Tibial artery (tissue), 4 donors: ENCODE measurements around the gene LCK.
"Not testable (repeated sequence)": the region's sequence is repeated elsewhere in the genome, so short reads cannot be mapped to it uniquely, and the experiment has no call there.

ENCODE experiments used
- DNase-seq, 2 donors: peaks; one replicate each; pipeline ENCODE4 v3.0.0-alpha.2; 2019
- H3K27ac ChIP-seq, 2 donors: fragments of 200-600 bp; sonication (generic) in 1 of 2; 1 replicate in 1 of 2; 2 replicates in 1 of 2; pipeline ENCODE4 v1.5.1; 2018 to 2019; ENCODE audit warnings: mild to moderate bottlenecking in 1 of 2
- H3K27me3 ChIP-seq, 2 donors: fragments of 200-600 bp; sonication (generic) in 1 of 2; one replicate each; pipeline versions ENCODE4 v1.5.1 to v1.6.0; 2016 to 2019
- H3K36me3 ChIP-seq, 3 donors: fragments of 200-600 bp; sonication (generic) in 2 of 3; one replicate each; pipeline ENCODE4 v1.5.1; 2016 to 2019; ENCODE audit warnings: mild to moderate bottlenecking in 2 of 3
- H3K4me1 ChIP-seq, 4 donors: fragments of 200-600 bp; sonication (generic) in 2 of 4; 1 replicate in 3 of 4; 2 replicates in 1 of 4; pipeline ENCODE4 v1.5.1; 2016 to 2019
- H3K4me3 ChIP-seq, 2 donors: fragments of 200-600 bp; sonication (generic) in 1 of 2; 1 replicate in 1 of 2; 2 replicates in 1 of 2; pipeline ENCODE4 v1.5.1; 2018 to 2019; ENCODE audit warnings: mild to moderate bottlenecking in 2 of 2
- H3K9me3 ChIP-seq, 3 donors: fragments of 200-600 bp; sonication (generic) in 1 of 3; one replicate each; pipeline ENCODE4 v1.5.1; 2016 to 2019
- CTCF ChIP-seq, 2 experiments: fragments of 200-600 bp in 1 of 2; fragments of 450-650 bp in 1 of 2; IDR thresholded peaks; one replicate each; pipeline ENCODE4 v1.5.1; 2017 to 2019; ENCODE audit warnings: antibody characterized with exemption in 2 of 2, mild to moderate bottlenecking in 1 of 2, moderate library complexity in 1 of 2
- intact Hi-C: fragments of 100-400 bp; cut with DNase I; formaldehyde crosslinking; loops from one replicate; pipeline ENCODE4 v1.15.0; 2023; ENCODE audit warnings: low total_unique reads

Gene LCK

DNA sequence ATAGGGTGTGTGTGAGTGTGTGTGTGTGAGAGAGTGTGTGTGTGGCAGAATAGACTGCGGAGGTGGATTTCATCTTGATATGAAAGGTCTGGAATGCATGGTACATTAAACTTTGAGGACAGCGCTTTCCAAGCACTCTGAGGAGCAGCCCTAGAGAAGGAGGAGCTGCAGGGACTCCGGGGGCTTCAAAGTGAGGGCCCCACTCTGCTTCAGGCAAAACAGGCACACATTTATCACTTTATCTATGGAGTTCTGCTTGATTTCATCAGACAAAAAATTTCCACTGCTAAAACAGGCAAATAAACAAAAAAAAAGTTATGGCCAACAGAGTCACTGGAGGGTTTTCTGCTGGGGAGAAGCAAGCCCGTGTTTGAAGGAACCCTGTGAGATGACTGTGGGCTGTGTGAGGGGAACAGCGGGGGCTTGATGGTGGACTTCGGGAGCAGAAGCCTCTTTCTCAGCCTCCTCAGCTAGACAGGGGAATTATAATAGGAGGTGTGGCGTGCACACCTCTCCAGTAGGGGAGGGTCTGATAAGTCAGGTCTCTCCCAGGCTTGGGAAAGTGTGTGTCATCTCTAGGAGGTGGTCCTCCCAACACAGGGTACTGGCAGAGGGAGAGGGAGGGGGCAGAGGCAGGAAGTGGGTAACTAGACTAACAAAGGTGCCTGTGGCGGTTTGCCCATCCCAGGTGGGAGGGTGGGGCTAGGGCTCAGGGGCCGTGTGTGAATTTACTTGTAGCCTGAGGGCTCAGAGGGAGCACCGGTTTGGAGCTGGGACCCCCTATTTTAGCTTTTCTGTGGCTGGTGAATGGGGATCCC lies 22.5 kb downstream of the LCK start:
- Histone ChIP-seq H3K4me3 (no peak overlapping the region), H3K36me3 (no peaks in the 10 kb centered on the region), H3K4me1 (no peaks in the 10 kb centered on the region), H3K9me3 (no peaks in the 10 kb centered on the region), H3K27me3 (peaks cover 0 to 39% of the 10 kb centered on the region in 2 donors), H3K27ac (no peak overlapping the region)
- DNase-seq = no peak
- intact Hi-C loops = no loop called here
- TF ChIP-seq CTCF (IDR thresholded peaks at IDR 0.05) = no peak

DNA sequence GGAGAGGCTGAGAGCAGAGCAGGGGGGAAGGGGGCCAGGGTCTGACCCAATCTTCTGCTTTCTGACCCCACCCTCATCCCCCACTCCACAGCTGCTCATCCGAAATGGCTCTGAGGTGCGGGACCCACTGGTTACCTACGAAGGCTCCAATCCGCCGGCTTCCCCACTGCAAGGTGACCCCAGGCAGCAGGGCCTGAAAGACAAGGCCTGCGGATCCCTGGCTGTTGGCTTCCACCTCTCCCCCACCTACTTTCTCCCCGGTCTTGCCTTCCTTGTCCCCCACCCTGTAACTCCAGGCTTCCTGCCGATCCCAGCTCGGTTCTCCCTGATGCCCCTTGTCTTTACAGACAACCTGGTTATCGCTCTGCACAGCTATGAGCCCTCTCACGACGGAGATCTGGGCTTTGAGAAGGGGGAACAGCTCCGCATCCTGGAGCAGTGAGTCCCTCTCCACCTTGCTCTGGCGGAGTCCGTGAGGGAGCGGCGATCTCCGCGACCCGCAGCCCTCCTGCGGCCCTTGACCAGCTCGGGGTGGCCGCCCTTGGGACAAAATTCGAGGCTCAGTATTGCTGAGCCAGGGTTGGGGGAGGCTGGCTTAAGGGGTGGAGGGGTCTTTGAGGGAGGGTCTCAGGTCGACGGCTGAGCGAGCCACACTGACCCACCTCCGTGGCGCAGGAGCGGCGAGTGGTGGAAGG lies 23.7 kb downstream of the LCK start:
- intact Hi-C loops = no loop called here
- Histone ChIP-seq H3K9me3 (no peaks in the 10 kb centered on the region), H3K36me3 (no peaks in the 10 kb centered on the region), H3K4me3 (no peak overlapping the region), H3K27ac (no peak overlapping the region), H3K27me3 (peaks cover 0 to 39% of the 10 kb centered on the region in 2 donors), H3K4me1 (no peaks in the 10 kb centered on the region)
- no peak for DNase-seq
- TF ChIP-seq CTCF (IDR thresholded peaks at IDR 0.05) = no peak

- intact Hi-C loops = no loop called here
- no peak for DNase-seq
- Histone ChIP-seq H3K4me1 (no peaks in the 10 kb centered on the region), H3K36me3 (no peaks in the 10 kb centered on the region), H3K27ac (no peak overlapping the region), H3K9me3 (no peaks in the 10 kb centered on the region), H3K4me3 (no peak overlapping the region), H3K27me3 (peaks cover 0 to 39% of the 10 kb centered on the region in 2 donors)
- no peak for TF ChIP-seq CTCF (IDR thresholded peaks at IDR 0.05)
Observed at GRCh38 chr1:32275424-32275823, 24.4 kb downstream of the LCK start.

GRCh38 chr1:32276032-32276782 lies 25.1 kb downstream of the LCK start:
- DNase-seq = no peak
- Histone ChIP-seq H3K4me3 (no peak overlapping the region), H3K4me1 (no peaks in the 10 kb centered on the region), H3K36me3 (no peaks in the 10 kb centered on the region), H3K27me3 (peaks cover 0 to 39% of the 10 kb centered on the region in 2 donors), H3K9me3 (no peaks in the 10 kb centered on the region), H3K27ac (no peak overlapping the region)
- intact Hi-C loops = no loop called here
- no peak for TF ChIP-seq CTCF (IDR thresholded peaks at IDR 0.05)

DNA sequence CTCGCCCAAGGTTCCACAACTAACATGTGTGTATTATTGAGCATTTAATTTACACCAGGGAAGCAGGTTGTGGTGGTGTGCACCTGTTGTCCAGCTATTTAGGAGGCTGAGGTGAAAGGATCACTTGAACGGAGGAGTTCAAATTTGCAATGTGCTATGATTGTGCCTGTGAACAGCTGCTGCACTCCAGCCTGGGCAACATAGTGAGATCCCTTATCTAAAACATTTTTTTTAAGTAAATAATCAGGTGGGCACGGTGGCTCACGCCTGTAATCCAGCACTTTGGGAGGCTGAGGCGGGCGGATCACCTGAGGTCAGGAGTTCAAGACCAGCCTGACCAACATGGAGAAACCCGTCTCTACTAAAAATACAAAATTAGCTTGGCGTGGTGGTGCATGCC lies 33.7 kb downstream of the LCK start:
- H3K36me3 ChIP-seq, H3K4me1 ChIP-seq, H3K27ac ChIP-seq, intact Hi-C loops, H3K27me3 ChIP-seq, DNase-seq, H3K4me3 ChIP-seq, H3K9me3 ChIP-seq: not testable (repeated sequence)

GRCh38 chr1:32285658-32286057 lies 34.6 kb downstream of the LCK start:
- Histone ChIP-seq H3K27me3 (no peaks in the 10 kb centered on the region), H3K27ac (no peak overlapping the region), H3K4me3 (no peak overlapping the region), H3K9me3 (no peaks in the 10 kb centered on the region), H3K4me1 (no peaks in the 10 kb centered on the region), H3K36me3 (no peaks in the 10 kb centered on the region)
- no peak for DNase-seq
- intact Hi-C loops = no loop called here
- no peak for TF ChIP-seq CTCF (IDR thresholded peaks at IDR 0.05)
